Adrenal gland (tissue), 5 donors: ENCODE measurements around the gene NANS.

Experiments
- CTCF ChIP-seq, 6 experiments: fragments of 450-650 bp in 4 of 6; fragments of 200-600 bp in 2 of 6; sonication (generic) in 1 of 6; IDR thresholded peaks; 1 replicate in 5 of 6; 2 replicates in 1 of 6; pipeline versions ENCODE4 v1.5.1 to v1.8.0; 2016 to 2021; ENCODE audit warnings: antibody characterized with exemption in 6 of 6, mild to moderate bottlenecking in 2 of 6, moderate library complexity in 1 of 6
- POLR2A ChIP-seq, 2 donors: fragments of 450-650 bp; IDR thresholded peaks; one replicate each; pipeline ENCODE4 v1.6.1; 2017; ENCODE audit warnings: antibody characterized with exemption in 2 of 2, mild to moderate bottlenecking in 2 of 2, moderate library complexity in 1 of 2
- donor health status: DM: no; HTN: no; CAD: no.

- TF ChIP-seq CTCF (IDR thresholded peaks at IDR 0.05) (no peak), POLR2A (IDR thresholded peaks at IDR 0.05) (no peak)
Measured at GRCh38 chr9:98054376-98054951, 2.1 kb upstream of the NANS start.
